GM19043 (cell line): Measurements from ENCODE around the gene KCNH5.

ENCODE experiments used
- ATAC-seq: cut with Tn5 transposase; IDR thresholded peaks from one replicate; pipeline ENCODE4 v1.9.1; 2021; ENCODE audit warnings: low read depth; ENCODE audit not compliant: unreplicated experiment

The KCNH5 gene

GRCh38 chr14:63045234-63045611, at the start of gene KCNH5:
TSS of gene KCNH5 (minus strand) at chr14:63045458. CDS start at chr14:63045186, 272 bp downstream.
- no peak for ATAC-seq

DNA sequence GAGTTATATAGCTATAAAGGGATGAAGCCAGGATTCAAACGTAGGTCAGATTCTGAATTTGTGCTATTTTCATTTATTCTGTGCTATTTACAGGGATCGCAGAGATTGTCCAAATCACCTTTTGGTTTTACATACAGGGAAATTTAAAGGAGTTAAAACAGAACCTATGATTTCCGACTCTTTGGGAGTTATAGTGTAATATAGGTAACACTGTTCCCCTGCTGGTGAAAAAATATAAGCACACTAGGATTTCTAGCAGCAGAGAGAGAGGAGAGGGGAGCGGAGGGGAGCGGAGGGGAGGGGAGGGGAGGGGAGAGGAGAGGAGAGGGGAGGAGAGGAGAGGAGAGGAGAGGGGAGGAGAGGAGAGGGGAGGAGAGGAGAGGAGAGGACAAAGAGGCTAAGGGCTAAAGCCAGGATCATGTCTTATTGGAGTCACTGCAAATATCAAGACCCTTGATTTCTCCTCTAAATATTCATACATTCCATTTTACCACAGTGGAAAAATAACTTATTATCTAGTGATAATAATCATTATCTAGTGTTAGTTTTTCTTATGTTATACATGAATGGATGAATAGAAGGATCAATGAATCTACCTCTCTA, 46.2 kb upstream of the KCNH5 start:
- ATAC-seq: no peak

- no peak for ATAC-seq
Observed at GRCh38 chr14:63088865-63089264, 43.6 kb upstream of the KCNH5 start.

DNA sequence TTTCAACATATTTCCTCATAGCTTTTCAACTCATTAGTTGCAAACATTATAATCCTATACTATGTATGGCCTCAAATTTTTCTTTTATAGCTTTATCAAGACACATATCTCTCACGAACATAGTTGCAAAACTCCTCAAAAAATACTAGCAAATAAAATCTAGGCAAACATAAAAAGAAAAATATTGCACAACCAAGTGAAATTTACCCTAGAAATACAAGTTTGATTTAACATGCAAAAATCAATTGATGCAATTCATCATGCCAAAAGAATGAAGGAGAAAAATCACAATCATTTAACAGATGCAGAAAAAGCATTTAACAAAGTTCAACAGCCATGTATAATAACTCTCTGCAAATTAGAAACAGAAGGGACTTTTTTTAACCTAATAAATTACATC, 33.3 kb upstream of the KCNH5 start:
- no peak for ATAC-seq

GRCh38 chr14:63076488-63076887, 31.2 kb upstream of the KCNH5 start:
- no peak for ATAC-seq

- no peak for ATAC-seq
Observed at GRCh38 chr14:63055631-63056030, 10.4 kb upstream of the KCNH5 start.

DNA sequence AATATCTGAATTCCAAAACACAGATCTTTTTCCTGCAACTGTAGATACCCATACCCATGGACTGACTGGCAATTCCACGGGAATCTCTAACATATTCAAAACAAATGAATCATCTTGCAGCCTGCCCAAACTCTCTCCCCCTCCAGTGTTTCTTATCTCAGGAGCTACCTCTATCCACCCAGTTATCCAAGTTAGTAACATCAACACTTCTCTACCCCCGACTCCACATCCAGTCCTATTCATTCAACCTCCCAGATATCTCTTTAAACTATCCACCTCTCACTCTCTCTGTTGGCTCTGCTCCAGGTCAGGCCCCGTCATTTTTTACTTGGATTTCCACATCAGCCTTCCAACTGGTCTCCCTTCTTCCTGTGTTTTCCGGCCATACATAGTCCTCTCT, 6.7 kb upstream of the KCNH5 start:
- no peak for ATAC-seq

DNA sequence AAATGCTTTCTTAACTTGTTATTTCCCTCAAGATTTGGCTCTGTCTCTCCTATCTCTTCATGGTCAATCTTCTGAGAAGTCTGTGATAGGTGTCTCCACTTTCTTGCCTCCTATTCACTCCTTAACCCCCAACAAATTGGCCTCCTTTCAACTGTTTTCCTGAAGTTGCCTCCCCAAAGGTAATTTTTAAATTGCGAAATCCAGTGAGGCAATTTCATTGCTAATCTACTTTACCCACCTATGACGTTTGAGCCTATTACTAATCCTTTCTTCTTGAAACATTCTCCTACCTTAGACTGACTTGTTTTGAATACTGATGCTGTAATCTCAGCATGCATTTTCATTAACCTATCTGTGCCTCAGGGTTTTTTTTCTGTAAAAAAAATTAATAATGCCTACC, 6.0 kb upstream of the KCNH5 start:
- ATAC-seq: no peak

DNA sequence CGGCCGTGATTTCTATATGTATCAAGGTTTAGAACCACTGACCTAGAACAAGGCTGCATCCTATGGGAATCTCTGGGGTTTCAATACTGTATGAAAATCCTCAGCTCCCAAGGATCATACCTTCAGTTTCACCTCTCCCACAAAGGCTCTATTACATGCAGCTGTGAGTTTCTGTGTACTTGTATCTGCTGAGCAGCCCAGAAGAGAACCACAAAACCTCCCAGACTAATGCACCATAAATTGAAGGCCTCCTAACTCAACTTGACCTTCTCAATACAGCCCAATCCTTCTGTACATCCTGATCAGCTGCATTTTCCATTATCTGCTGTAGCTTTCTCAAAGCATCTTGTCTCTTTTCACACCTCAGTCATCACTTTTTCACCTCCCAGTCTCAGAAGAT, 5.4 kb upstream of the KCNH5 start:
- no peak for ATAC-seq

- ATAC-seq: no peak
Observed at GRCh38 chr14:63046339-63047268, 1.3 kb upstream of the KCNH5 start.

GRCh38 chr14:63045612-63046320, 508 bp upstream of the KCNH5 start:
- no peak for ATAC-seq

- ATAC-seq: no peak
Observed at GRCh38 chr14:63039866-63040265, 5.4 kb downstream of the KCNH5 start.

DNA sequence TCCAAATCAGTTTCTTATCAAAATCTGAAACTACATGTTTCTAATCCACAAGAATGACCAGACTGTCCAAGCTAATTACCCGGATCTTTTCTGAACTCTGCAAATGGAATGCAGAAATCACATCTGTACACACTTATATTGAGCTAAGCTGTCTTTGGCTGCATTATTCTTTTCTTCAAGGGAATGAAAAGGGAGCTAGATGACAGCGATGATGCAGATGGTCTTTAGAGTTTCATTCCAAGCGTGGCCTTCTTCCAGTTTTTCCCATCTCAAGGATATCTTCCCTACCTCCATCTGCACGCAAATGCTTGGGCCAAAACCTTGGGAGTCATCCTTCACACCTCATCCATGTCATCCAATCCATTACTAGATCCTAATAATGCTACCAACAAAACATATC, 12.6 kb downstream of the KCNH5 start:
- ATAC-seq: no peak

GRCh38 chr14:63032076-63032475, 13.2 kb downstream of the KCNH5 start:
- no peak for ATAC-seq

- no peak for ATAC-seq
Observed at GRCh38 chr14:63030113-63030512, 15.1 kb downstream of the KCNH5 start.

DNA sequence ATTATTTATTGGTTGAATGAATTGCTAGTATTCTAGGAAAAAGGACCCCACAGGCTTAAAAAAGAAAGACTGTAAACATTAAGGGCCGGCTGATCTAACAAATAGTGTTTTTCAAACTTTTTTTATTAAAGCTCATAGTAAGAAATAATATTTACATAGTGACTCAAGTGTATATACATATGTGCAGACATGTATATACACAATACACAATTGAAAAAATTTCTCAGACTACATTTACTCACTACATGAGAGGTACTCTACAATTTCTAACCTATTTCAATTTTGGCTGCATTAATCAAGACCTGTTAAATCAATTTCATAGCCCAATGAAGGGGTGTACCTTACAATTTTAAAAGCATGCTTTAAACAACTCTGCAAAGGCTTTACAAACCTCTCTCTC, 17.5 kb downstream of the KCNH5 start:
- no peak for ATAC-seq

DNA sequence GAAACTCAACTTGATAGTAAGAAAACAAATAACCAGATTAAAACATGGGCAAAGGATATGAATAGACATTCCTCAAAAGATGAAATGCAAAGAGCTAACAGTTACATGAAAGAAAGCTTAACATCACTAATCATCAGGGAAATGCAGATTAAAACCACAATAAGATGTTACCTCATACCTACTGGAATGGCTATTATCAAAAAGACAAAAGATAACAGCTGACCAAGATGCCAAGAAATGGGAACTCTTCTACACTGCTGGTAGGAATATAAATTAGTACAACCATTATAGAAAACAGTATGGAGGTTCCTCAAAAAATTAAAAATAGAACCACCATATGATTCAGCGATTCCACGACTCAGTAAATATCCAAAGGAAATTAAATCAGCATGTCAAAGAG, 18.8 kb downstream of the KCNH5 start:
- ATAC-seq: no peak

- no peak for ATAC-seq
Observed at GRCh38 chr14:63014621-63015020, 30.6 kb downstream of the KCNH5 start.

- no peak for ATAC-seq
Observed at GRCh38 chr14:63012171-63012570, 33.1 kb downstream of the KCNH5 start.

DNA sequence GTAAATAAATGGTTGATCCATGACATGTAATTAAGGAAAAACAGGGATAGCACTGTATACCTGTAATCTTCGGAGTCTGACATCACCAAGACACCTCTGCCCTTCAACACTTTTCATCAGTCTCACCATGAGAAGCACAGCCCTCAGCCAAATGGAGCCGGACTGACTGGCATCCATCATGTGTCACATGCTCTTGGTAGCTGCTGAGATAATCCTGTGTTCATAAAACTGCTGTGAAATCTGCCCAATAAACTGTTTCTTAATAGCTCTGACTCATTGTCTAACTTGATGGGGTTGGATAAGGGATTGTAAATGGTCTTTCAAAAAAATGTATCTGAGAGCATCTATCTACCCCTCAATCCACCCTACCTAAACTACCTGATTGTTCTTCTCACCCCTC, 33.6 kb downstream of the KCNH5 start:
- ATAC-seq: no peak

DNA sequence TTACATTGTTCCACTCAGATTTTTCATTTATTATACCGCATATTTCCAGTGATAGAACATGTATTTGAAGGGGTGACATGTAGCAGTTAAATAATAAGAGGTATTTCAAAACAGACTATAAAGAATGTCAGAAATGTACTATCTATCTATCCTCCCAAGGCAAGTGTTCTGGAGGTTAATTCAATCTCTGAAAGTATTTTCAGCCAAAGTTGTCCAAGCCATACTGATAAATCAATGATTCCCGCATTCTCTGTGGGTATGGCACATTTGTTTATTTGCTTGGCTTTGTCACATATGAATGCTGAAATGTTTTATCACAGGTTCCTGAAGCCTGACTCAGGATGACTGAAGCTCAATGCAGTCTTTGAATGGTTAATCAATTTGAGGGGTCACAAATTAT, 35.8 kb downstream of the KCNH5 start:
- ATAC-seq: no peak

- no peak for ATAC-seq
Observed at GRCh38 chr14:63006531-63006930, 38.7 kb downstream of the KCNH5 start.
